Body of pancreas (tissue), 4 donors: ENCODE data around the gene FLAD1. TPM values are rescaled to one million over a fixed set of nuclear protein-coding genes. Genes with fewer than 3 reads are reported as not detected.
A peak's percentile ranks its signal among the peaks of the same experiment; 100 is the strongest.
"Not testable (repeated sequence)": the region's sequence is repeated elsewhere in the genome, so short reads cannot be mapped to it uniquely, and the experiment has no call there.

Source experiments
- ATAC-seq: fragments of 150-250 bp; one replicate; pipeline ENCODE4 v1.9.1; 2016
- DNase-seq, 4 donors: peaks; one replicate each; pipeline ENCODE4 v3.0.0-alpha.2; 2019
- H3K27ac ChIP-seq, 4 donors: fragments of 200-600 bp; sonication (generic); 1 replicate in 3 of 4; 2 replicates in 1 of 4; pipeline versions ENCODE4 v1.5.1 to v1.6.1; 2016 to 2019; ENCODE audit warnings: mild to moderate bottlenecking in 1 of 4, mixed read lengths in 1 of 4, moderate library complexity in 1 of 4
- H3K27me3 ChIP-seq, 2 donors: fragments of 200-600 bp; sonication (generic); one replicate each; pipeline ENCODE4 v1.6.0; 2016; ENCODE audit warnings: mild to moderate bottlenecking in 1 of 2
- H3K36me3 ChIP-seq, 2 donors: fragments of 200-600 bp; sonication (generic); replicated peaks in 1 of 2; 2 replicates each; pipeline ENCODE4 v1.5.1; 2016; ENCODE audit warnings: low read depth in 2 of 2; ENCODE audit not compliant: insufficient read depth in 1 of 2
- H3K4me1 ChIP-seq: fragments of 200-600 bp; sonication (generic); one replicate; pipeline ENCODE4 v1.6.0; 2016
- H3K4me3 ChIP-seq, 2 donors: fragments of 200-600 bp; sonication (generic); 1 replicate in 1 of 2; 2 replicates in 1 of 2; pipeline ENCODE4 v1.5.1; 2016 to 2019
- H3K9me3 ChIP-seq, 3 donors: fragments of 200-600 bp; sonication (generic); 1 replicate in 2 of 3; 2 replicates in 1 of 3; pipeline ENCODE4 v1.5.1; 2016
- POLR2A ChIP-seq, 3 donors: fragments of 450-650 bp; IDR thresholded peaks; one replicate each; pipeline ENCODE4 v1.6.1; 2016; ENCODE audit warnings: antibody characterized with exemption in 3 of 3, mild to moderate bottlenecking in 2 of 3
- WGBS, 2 donors: methylation state at CpG; one replicate each; pipeline ENCODE4 v1.1.5; 2017; 5-methylcytosine and 5-hydroxymethylcytosine counted together
- intact Hi-C: fragments of 100-400 bp; cut with DNase I; formaldehyde crosslinking; loops from one replicate; pipeline ENCODE4 v1.15.1; 2023
- total RNA-seq, 2 donors: library from RNA; depleted of rRNA; stranded (reverse); fragments of >200 nt; gene quantifications; one replicate each; pipeline ENCODE4 v1.1.0, GENCODE V29; 2016
- TF ChIP-seq, protein P1 (sequence below), 7 experiments: fragments of 450-650 bp in 4 of 7; fragments of 200-600 bp in 3 of 7; sonication (generic) in 3 of 7; IDR thresholded peaks; one replicate each; pipeline ENCODE4 v1.5.1; 2016 to 2019; ENCODE audit warnings: antibody characterized with exemption in 7 of 7

The FLAD1 gene
- total RNA-seq, 2 donors from 2014 or later, result 10.1 to 51.4 TPM

DNA sequence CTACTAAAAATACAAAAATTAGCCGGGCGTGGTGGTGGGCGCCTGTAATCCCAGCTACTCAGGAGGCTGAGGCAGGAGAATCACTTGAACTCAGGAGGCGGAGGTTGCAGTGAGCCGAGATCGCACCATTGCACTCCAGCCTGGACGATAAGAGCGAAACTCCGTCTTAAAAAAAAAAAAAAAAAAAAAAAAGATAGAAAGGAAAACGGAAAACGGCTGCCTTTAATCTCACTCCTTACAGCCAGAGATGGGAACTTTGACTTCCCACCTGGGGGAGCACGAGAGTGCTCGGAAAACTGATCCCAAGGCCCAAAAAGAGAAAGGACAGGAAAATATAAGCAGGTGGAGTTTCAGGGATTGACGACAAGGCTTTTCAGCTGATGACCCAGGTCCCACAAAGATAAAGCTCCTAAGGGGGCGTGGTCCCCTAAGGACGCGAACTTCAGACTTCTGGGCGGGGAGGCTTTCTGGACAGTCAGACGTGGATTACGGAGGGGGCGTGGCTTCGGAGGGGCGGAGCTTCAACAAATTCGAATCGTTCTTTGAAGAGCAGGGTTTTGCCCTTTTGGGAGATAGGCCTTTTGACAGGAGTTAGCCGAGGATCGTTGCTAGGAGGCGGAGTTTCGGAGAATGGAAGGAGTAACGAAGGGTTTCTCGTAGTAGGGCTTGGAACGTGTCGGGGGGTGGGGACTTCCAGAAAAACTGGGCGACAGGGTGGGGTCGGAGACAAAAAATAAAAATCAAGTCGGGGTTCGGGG lies 9.6 kb upstream of the FLAD1 start:
- intact Hi-C loops, result no loop called here
- Histone ChIP-seq H3K27ac (peak overlapping the region; percentile 96 to 99 (median 98)), H3K36me3 (no peaks in the 10 kb centered on the region), H3K9me3 (no peaks in the 10 kb centered on the region), H3K27me3 (no peaks in the 10 kb centered on the region), H3K4me1 (peaks cover 53% of the 10 kb centered on the region), H3K4me3 (peak overlapping the region; percentile 15 to 67)
- 1 to 2% methylated on average over 37 of the region's 37 CpGs for WGBS, 2 donors
- ATAC-seq (peak; percentile 54), DNase-seq (peak; percentile 98 to 99 (median 98))
- peak in 2 of 3 donors; percentile 60 to 66 for TF ChIP-seq POLR2A (IDR thresholded peaks at IDR 0.05)
- TF ChIP-seq, protein P1, sequence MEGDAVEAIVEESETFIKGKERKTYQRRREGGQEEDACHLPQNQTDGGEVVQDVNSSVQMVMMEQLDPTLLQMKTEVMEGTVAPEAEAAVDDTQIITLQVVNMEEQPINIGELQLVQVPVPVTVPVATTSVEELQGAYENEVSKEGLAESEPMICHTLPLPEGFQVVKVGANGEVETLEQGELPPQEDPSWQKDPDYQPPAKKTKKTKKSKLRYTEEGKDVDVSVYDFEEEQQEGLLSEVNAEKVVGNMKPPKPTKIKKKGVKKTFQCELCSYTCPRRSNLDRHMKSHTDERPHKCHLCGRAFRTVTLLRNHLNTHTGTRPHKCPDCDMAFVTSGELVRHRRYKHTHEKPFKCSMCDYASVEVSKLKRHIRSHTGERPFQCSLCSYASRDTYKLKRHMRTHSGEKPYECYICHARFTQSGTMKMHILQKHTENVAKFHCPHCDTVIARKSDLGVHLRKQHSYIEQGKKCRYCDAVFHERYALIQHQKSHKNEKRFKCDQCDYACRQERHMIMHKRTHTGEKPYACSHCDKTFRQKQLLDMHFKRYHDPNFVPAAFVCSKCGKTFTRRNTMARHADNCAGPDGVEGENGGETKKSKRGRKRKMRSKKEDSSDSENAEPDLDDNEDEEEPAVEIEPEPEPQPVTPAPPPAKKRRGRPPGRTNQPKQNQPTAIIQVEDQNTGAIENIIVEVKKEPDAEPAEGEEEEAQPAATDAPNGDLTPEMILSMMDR (IDR thresholded peaks at IDR 0.05), result peak in 4 of 7 experiments; percentile 32 to 44 (median 40)

DNA sequence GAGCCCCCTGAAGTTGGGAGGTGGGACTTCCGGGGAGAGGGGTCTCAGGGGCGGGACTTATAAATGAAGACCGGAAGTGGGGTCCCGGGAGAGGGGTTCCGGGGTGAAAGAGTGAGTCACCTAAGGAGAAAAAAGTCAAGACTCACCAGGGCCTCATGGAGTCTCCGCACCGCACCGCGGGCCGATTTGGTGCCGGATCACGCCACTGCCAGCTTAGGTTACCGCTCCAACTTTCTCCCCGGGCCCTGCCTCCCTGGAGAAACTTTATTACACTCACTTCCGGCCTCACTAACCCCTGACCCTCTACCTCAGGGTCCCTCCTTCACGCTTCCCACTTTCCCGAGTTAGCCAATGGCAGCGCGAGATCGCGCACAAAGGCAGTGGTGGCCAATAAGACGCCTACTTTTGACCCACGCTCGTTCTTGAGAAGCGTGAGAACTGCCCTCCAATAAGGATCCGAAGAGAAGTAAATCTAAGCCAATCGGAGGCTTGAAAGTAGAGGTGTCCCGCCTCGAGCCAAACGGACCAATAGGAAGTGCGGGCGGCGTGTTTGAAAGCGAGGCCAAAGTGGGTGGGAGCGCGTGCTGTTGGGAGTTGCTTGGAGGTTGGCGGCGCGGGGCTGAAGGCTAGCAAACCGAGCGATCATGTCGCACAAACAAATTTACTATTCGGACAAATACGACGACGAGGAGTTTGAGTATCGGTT lies 8.9 kb upstream of the FLAD1 start, which contains the start of gene CKS1B:
Gene CKS1B, plus strand, starts transcription at position 580 of the 706 bp plus-strand sequence. Its CDS starts 65 bp downstream, at position 645.
- DNase-seq (peak; percentile 96 to 99 (median 96)), ATAC-seq (peak; percentile 84)
- peaks cover 50% of the 10 kb centered on the region for H3K4me1 ChIP-seq
- no peaks in the 10 kb centered on the region for H3K36me3 ChIP-seq
- WGBS, 2 donors, result 0 to 1% methylated on average over 39 to 47 of the region's 47 CpGs
- peak; percentile 65 to 90 (median 87) for TF ChIP-seq POLR2A (IDR thresholded peaks at IDR 0.05)
- TF ChIP-seq, protein P1 (IDR thresholded peaks at IDR 0.05), result no peak
- H3K9me3 ChIP-seq, result no peaks in the 10 kb centered on the region
- H3K27ac ChIP-seq, result peak within 1 kb of the TSS; percentile 96 to 99 (median 98)
- peak within 1 kb of the TSS; percentile 23 to 67 for H3K4me3 ChIP-seq
- no peaks in the 10 kb centered on the region for H3K27me3 ChIP-seq
- intact Hi-C loops, result no loop called here

DNA sequence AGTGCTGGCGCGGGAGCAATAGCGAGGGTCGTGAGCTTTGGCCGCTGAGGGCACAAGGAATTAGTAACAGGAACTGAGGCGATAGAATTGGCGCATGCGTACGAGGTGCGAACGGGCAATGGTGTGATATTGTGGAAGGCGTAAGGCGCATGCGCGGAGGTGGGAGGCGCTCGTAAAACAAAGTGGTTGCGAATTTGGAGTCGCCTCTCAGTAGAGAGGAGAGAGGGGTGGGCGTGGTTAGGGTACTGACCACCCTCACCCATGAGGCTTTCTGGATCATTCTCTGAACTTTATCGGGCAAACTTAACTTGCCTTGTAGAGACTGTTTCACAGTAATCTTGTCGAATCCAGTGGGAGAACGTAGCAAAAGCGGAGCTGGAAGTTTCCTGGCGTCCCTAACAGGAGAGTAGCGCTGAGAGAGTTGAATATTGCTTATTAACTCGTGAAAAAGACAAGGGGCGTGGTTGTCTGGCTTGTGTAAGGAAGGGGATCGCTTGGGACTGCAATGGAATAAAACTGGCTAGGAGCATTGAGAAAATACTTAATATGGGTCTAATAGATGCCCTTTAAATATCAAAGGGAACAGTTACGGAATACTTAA lies 8.2 kb upstream of the FLAD1 start:
- H3K36me3 ChIP-seq, result no peaks in the 10 kb centered on the region
- TF ChIP-seq, protein P1 (IDR thresholded peaks at IDR 0.05), result no peak
- TF ChIP-seq POLR2A (IDR thresholded peaks at IDR 0.05), result peak; percentile 41 to 77 (median 60)
- H3K27me3 ChIP-seq, result no peaks in the 10 kb centered on the region
- intact Hi-C loops, result no loop called here
- peak overlapping the region; percentile 5 to 23 for H3K4me3 ChIP-seq
- peak overlapping the region; percentile 81 to 98 (median 96) for H3K27ac ChIP-seq
- ATAC-seq (peak; percentile 63), DNase-seq (peak; percentile 94 to 96 (median 96))
- peaks cover 44% of the 10 kb centered on the region for H3K4me1 ChIP-seq
- H3K9me3 ChIP-seq, result no peaks in the 10 kb centered on the region
- 0 to 1% methylated on average over 30 of the region's 30 CpGs for WGBS, 2 donors

DNA sequence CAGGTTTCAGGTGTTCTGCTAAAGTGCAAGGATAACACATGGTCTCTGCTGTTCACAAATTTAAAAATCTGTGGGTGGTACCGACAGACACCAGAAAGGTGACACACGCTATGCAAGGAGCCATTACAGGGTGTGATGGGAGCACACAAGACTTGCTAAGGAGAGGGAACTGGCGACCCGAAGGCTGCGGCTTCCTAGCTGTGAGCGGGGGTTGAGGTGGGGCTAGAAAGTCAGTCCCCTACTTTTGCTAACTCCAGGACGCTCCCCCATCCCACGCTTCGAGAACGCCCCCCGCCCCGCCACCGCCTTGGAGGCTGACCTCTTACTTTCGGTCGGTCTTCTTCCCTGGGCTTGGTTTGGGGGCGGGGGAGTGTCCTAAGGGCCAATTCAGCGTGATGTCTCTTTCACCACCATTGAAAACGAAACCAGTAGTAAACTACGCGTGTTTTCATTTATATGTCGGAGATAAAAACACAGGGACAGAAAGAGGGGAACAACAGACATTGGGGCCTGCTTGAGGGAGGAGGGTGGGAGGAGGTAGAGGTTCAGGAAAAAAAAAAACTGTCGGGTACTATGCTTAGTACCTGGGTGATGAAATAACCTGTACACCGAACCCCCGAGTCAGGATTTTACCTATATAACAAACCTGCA lies 7.6 kb upstream of the FLAD1 start:
- DNase-seq (peak; percentile 44 to 63 (median 54)), ATAC-seq (no peak)
- no peaks in the 10 kb centered on the region for H3K27me3 ChIP-seq
- no peaks in the 10 kb centered on the region for H3K36me3 ChIP-seq
- no peaks in the 10 kb centered on the region for H3K9me3 ChIP-seq
- H3K4me3 ChIP-seq, result peak overlapping the region; percentile 5 to 23
- intact Hi-C loops, result no loop called here
- peaks cover 38% of the 10 kb centered on the region for H3K4me1 ChIP-seq
- peak overlapping the region; percentile 81 to 98 (median 96) for H3K27ac ChIP-seq
- WGBS, 2 donors, result 0% methylated on average over 17 to 24 of the region's 24 CpGs
- TF ChIP-seq, protein P1 (IDR thresholded peaks at IDR 0.05), result no peak
- no peak for TF ChIP-seq POLR2A (IDR thresholded peaks at IDR 0.05)

DNA sequence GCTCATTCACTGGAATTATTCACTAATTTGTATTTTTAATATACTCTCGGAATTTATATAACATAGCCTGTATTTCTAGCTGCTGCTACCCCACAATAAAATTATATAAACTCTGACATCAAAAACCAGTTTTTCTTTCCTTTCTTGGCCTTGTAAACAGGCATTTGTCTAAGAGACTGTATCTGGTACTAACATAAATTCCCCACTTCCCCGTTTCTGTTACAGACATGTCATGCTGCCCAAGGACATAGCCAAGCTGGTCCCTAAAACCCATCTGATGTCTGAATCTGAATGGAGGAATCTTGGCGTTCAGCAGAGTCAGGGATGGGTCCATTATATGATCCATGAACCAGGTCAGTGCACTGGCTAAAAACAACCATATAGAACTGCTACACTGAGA lies 5.4 kb upstream of the FLAD1 start:
- DNase-seq, intact Hi-C loops, H3K9me3 ChIP-seq, H3K4me3 ChIP-seq, H3K36me3 ChIP-seq, ATAC-seq, H3K27ac ChIP-seq, H3K27me3 ChIP-seq: not testable (repeated sequence)
- 42 to 58% methylated on average over 3 of the region's 3 CpGs for WGBS, 2 donors
- peaks cover 21% of the 10 kb centered on the region for H3K4me1 ChIP-seq
